ENCODE results near the gene TEX22. TPM values are rescaled to one million over a fixed set of nuclear protein-coding genes. Genes with fewer than 3 reads are reported as not detected.

Gene TEX22
- total and polyA plus RNA-seq, 8 donors, result 0.18 to 0.35 TPM; not detected in 6

GRCh38 chr14:105381446-105382342, 16.6 kb upstream of the TEX22 start:
- Histone ChIP-seq H3K4me1 (peaks cover 0 to 11% (median 0%) of the 10 kb centered on the region in 4 donors), H3K27me3 (no peaks in the 10 kb centered on the region), H3K4me3 (no peak overlapping the region), H3K36me3 (peaks cover 30 to 77% (median 74%) of the 10 kb centered on the region in 4 donors), H3K9me3 (no peaks in the 10 kb centered on the region), H3K27ac (no peak overlapping the region)
- no peak for TF ChIP-seq CTCF (IDR thresholded peaks at IDR 0.05)
- TF ChIP-seq POLR2AphosphoS5 (IDR thresholded peaks at IDR 0.05), result no peak
- no peak for TF ChIP-seq POLR2A (IDR thresholded peaks at IDR 0.05)
- TF ChIP-seq EP300 (IDR thresholded peaks at IDR 0.05), result no peak
- WGBS, 5 donors, result 88 to 93% (median 91%) methylated on average over 21 to 27 of the region's 27 CpGs
- no peak for DNase-seq
- intact Hi-C loops (cut with DNase I; ENCODE audit: low total_unique reads), result loop anchor here (10.0 kb wide), 1 partner anchor 123 kb away; no protein-coding TSS in a partner anchor

- Histone ChIP-seq H3K9me3 (no peaks in the 10 kb centered on the region), H3K4me3 (no peak overlapping the region), H3K27me3 (no peaks in the 10 kb centered on the region), H3K27ac (no peak overlapping the region), H3K4me1 (peaks cover 0 to 9% (median 0%) of the 10 kb centered on the region in 4 donors), H3K36me3 (peaks cover 30 to 85% (median 82%) of the 10 kb centered on the region in 4 donors)
- no peak for DNase-seq
- WGBS, 5 donors, result 95 to 97% (median 95%) methylated on average over 19 to 26 of the region's 26 CpGs
- intact Hi-C loops (cut with DNase I; ENCODE audit: low total_unique reads), result loop anchor here (10.0 kb wide), 1 partner anchor 122 kb away; no protein-coding TSS in a partner anchor
- TF ChIP-seq CTCF (IDR thresholded peaks at IDR 0.05), result no peak
- no peak for TF ChIP-seq POLR2A (IDR thresholded peaks at IDR 0.05)
Observed at GRCh38 chr14:105382343-105383082, 15.8 kb upstream of the TEX22 start.

GRCh38 chr14:105383083-105383730, 15.1 kb upstream of the TEX22 start:
- TF ChIP-seq EP300 (IDR thresholded peaks at IDR 0.05) (no peak), POLR2AphosphoS5 (IDR thresholded peaks at IDR 0.05) (no peak), POLR2A (IDR thresholded peaks at IDR 0.05) (no peak), CTCF (IDR thresholded peaks at IDR 0.05) (no peak)
- peaks cover 30 to 92% (median 89%) of the 10 kb centered on the region in 4 donors for H3K36me3 ChIP-seq

More at GRCh38 chr14:105383083-105383730, 15.1 kb upstream of the TEX22 start:
- DNase-seq, result no peak
- peaks cover 0 to 2% (median 0%) of the 10 kb centered on the region in 4 donors for H3K4me1 ChIP-seq
- no peak overlapping the region for H3K4me3 ChIP-seq
- intact Hi-C loops (cut with DNase I; ENCODE audit: low total_unique reads), result loop anchor here (10.0 kb wide), 1 partner anchor 122 kb away; no protein-coding TSS in a partner anchor
- WGBS, 5 donors, result 96 to 97% (median 97%) methylated on average over 29 to 32 of the region's 32 CpGs
- H3K9me3 ChIP-seq, result no peaks in the 10 kb centered on the region
- no peak overlapping the region for H3K27ac ChIP-seq
- H3K27me3 ChIP-seq, result no peaks in the 10 kb centered on the region

Data from stomach (tissue), 9 donors.